GM12872 (cell line): ENCODE measurements around the gene YIPF3.

ENCODE experiments used
- TF ChIP-seq, protein P1 (sequence below): IDR thresholded peaks from 3 replicates; pipeline ENCODE4 v1.5.1; 2011; ENCODE audit warnings: low read depth, mild to moderate bottlenecking, low read length, moderate library complexity; ENCODE audit not compliant: insufficient read depth

The YIPF3 gene

DNA sequence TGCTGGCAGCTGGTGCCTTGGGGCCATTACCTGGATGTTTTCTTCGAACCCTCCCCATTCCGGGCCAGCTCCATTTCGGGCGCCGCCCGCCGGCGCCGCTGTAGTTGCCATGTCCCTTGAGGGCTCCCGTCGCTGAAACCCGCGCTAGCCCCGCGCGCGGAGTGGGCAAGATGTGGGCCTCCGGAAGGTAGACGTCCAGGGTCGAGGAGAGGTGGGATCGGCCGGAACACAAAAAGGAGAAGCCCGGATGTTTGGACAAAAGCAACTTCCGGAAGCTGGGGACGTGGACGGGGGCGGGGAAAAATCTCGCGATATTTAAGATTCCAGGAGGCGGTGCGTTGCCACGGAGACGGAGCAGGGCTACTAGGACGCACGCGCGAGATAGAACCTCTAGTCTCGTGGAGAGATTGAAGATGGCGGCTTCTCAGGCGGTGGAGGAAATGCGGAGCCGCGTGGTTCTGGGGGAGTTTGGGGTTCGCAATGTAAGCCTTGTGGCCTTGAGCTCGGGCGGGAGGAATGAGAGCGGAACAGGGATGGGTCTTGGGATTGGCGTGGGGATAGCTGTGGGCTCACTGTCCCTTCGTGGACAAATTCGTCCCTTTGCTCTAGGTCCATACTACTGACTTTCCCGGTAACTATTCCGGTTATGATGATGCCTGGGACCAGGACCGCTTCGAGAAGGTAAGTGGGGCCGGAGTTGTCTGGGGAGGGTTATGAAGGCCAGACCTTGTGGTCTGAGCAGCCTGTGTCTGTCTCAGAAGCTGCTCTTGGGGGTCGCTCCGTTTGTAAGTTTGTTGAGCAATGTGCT is at the start of gene YIPF3, which contains the start of gene POLR1C:
Gene YIPF3, minus strand, starts transcription at position 230 of the 808 bp plus-strand sequence. Its CDS starts 119 bp downstream, at position 111.
Gene POLR1C, plus strand, starts transcription at position 393 of the 808 bp plus-strand sequence. Its CDS starts 21 bp downstream, at position 414.
- TF ChIP-seq, protein P1, sequence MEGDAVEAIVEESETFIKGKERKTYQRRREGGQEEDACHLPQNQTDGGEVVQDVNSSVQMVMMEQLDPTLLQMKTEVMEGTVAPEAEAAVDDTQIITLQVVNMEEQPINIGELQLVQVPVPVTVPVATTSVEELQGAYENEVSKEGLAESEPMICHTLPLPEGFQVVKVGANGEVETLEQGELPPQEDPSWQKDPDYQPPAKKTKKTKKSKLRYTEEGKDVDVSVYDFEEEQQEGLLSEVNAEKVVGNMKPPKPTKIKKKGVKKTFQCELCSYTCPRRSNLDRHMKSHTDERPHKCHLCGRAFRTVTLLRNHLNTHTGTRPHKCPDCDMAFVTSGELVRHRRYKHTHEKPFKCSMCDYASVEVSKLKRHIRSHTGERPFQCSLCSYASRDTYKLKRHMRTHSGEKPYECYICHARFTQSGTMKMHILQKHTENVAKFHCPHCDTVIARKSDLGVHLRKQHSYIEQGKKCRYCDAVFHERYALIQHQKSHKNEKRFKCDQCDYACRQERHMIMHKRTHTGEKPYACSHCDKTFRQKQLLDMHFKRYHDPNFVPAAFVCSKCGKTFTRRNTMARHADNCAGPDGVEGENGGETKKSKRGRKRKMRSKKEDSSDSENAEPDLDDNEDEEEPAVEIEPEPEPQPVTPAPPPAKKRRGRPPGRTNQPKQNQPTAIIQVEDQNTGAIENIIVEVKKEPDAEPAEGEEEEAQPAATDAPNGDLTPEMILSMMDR: no peak

DNA sequence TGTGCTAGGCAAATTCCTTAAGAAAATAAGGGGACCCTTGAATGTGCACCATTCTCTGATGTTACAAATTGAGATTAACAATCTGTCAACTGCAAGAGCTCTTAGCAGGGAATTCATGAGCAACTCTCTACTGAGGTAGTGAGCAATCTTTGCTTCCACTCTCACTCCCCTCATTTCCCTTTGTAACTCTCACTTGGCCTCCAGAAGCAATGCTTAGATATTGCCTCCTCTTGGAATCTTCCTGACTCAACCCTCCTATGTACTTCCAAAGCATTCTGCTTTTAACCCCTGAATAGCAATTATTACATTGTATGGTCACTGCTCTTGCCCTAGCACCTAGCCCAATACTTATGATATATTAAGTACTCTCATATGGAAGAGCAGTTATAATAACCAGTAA is 42.6 kb upstream of the YIPF3 start:
- TF ChIP-seq, protein P1: no peak

DNA sequence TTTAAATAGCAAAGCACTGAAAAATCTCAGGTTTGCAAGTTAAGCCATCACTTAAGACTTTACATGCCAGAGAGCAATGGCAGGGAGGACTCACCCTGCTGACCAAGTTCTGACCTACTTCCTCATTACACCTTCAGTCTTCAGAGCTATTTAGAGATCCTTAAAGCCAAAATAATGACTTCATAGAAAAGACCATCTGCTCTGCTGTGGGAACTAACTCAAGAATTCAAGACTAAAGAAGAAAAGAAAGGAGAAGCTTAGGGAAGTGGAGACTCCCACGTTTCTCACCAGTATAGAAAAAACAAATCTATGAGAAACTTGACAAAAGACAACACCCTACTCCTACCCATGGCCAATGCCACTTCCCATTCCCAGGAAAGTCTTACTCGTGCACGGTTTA is 30.5 kb upstream of the YIPF3 start:
- TF ChIP-seq, protein P1: no peak

DNA sequence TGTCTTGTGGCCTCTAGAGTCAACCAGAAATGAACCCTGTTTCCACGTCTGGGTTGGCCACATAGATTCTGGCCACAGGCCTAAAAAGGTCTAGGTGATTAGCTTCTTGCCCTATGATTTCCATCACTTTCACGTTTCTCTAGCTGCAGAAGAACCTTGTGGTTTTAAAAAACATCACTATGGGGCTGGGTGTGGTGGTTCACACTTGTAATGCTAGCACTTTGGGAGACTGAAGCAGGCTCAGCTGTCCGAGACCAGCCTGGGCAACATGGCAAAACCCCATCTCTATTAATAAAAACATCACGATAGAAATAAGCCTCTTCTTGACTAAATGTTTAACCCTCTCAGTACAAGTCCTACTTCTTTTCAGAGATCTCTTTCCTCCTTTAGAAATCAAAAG is 27.7 kb upstream of the YIPF3 start:
- TF ChIP-seq, protein P1: no peak

DNA sequence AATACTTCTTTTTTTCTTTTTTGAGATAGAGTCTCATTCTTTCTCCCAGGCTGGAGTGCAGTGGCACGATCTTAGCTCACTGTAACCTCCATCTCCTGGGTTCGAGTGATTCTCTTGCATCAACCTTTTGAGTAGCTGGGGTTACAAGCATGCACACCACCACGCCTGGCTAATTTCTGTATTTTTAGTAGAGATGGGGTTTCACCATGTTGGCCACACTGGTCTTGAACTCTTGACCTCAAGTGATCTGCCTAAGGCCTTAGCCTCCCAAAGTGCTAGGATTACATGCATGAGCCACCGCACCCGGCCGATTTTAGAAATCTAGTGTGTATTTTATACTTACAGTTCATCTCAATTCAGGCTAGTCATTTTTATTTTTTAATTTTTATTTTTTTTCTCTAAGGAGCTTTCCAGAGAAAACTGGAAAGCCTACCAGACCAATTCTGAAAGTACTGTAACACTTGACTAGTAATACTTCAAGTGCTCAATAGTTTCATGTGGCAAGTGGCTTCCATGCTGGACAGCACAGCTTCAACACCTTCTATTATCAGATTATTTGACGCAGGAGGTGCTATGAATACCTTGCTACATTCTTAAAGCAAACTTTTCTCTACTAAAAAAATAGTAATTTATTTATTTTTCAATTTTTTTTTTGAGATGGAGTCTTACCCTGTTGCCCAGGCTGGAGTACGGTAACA is 25.2 kb upstream of the YIPF3 start:
- TF ChIP-seq, protein P1: no peak

DNA sequence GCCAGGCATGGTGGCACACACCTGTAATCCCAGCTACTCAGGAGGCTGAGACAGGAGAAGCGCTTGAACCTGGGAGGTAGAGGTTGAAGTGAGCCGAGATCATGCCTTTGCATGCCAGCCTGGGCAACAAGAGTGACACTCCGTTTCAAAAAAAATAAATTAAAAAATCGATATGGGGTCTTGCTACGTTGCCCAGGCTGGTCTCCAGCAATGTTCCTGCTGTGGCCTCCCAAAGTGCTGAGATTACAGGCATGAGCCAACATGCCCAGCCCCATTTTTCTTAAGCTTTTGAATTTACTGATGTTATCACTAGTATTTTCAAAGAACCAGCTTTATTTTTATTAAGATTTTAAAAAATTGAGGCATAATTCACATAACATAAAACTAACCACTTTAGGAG is 23.8 kb upstream of the YIPF3 start:
- TF ChIP-seq, protein P1: no peak

DNA sequence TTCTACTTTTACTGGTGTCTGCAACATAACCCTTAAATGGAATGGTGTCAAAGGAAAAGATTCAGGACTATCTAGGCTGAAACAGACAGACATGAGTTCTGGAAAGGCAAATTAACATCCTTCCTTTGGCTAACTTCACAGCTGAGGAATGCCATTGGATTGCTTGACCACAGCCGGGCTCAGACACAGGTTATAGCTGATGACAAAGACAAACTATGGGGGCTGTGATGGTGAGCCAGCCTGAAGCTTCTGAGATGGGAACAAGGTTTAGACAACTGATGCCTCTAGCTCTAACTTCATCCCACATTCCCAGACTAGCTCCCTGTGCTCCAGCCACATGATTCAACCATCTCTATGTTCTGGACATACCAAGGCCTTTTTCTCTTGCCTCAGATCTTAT is 15.5 kb upstream of the YIPF3 start:
- TF ChIP-seq, protein P1: no peak
